Measurements from ENCODE around the gene ZCCHC24. TPM values are rescaled to one million over a fixed set of nuclear protein-coding genes. Genes with fewer than 3 reads are reported as not detected.

The ZCCHC24 gene
- polyA plus RNA-seq, 1 of the 3 experiments (the other 2 are of a cell fraction), result 15.8 TPM

- TF ChIP-seq, protein P1, sequence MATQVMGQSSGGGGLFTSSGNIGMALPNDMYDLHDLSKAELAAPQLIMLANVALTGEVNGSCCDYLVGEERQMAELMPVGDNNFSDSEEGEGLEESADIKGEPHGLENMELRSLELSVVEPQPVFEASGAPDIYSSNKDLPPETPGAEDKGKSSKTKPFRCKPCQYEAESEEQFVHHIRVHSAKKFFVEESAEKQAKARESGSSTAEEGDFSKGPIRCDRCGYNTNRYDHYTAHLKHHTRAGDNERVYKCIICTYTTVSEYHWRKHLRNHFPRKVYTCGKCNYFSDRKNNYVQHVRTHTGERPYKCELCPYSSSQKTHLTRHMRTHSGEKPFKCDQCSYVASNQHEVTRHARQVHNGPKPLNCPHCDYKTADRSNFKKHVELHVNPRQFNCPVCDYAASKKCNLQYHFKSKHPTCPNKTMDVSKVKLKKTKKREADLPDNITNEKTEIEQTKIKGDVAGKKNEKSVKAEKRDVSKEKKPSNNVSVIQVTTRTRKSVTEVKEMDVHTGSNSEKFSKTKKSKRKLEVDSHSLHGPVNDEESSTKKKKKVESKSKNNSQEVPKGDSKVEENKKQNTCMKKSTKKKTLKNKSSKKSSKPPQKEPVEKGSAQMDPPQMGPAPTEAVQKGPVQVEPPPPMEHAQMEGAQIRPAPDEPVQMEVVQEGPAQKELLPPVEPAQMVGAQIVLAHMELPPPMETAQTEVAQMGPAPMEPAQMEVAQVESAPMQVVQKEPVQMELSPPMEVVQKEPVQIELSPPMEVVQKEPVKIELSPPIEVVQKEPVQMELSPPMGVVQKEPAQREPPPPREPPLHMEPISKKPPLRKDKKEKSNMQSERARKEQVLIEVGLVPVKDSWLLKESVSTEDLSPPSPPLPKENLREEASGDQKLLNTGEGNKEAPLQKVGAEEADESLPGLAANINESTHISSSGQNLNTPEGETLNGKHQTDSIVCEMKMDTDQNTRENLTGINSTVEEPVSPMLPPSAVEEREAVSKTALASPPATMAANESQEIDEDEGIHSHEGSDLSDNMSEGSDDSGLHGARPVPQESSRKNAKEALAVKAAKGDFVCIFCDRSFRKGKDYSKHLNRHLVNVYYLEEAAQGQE (IDR thresholded peaks at IDR 0.05; ENCODE audit: low read depth, low read length), result no peak
- TF ChIP-seq ELF1 (IDR thresholded peaks at IDR 0.05), result no peak
- TF ChIP-seq NRF1 (IDR thresholded peaks at IDR 0.05; ENCODE audit: low read depth, low read length), result no peak
- no peak for TF ChIP-seq FOXJ3 (CRISPR knock-in tag; IDR thresholded peaks at IDR 0.05)
- no peak for TF ChIP-seq FOXM1 (IDR thresholded peaks at IDR 0.05; ENCODE audit: low read depth)
- TF ChIP-seq SIN3A (IDR thresholded peaks at IDR 0.05; ENCODE audit: borderline replicate concordance, low read depth, low read length), result peak; percentile 33; the same call in 1 of the 2 replicates
- TF ChIP-seq, protein P2, sequence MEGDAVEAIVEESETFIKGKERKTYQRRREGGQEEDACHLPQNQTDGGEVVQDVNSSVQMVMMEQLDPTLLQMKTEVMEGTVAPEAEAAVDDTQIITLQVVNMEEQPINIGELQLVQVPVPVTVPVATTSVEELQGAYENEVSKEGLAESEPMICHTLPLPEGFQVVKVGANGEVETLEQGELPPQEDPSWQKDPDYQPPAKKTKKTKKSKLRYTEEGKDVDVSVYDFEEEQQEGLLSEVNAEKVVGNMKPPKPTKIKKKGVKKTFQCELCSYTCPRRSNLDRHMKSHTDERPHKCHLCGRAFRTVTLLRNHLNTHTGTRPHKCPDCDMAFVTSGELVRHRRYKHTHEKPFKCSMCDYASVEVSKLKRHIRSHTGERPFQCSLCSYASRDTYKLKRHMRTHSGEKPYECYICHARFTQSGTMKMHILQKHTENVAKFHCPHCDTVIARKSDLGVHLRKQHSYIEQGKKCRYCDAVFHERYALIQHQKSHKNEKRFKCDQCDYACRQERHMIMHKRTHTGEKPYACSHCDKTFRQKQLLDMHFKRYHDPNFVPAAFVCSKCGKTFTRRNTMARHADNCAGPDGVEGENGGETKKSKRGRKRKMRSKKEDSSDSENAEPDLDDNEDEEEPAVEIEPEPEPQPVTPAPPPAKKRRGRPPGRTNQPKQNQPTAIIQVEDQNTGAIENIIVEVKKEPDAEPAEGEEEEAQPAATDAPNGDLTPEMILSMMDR (IDR thresholded peaks at IDR 0.05), result no peak
- TF ChIP-seq SMC3 (IDR thresholded peaks at IDR 0.05; ENCODE audit: low read depth, low read length), result no peak
- no peak for TF ChIP-seq TEAD4 (IDR thresholded peaks at IDR 0.05; ENCODE audit: borderline replicate concordance, insufficient read depth)
- TF ChIP-seq MXI1 (IDR thresholded peaks at IDR 0.05; ENCODE audit: low read depth, low read length), result no peak
- TF ChIP-seq EP300 (IDR thresholded peaks at IDR 0.05; ENCODE audit: borderline replicate concordance in 1 of 2, low read depth in 1 of 2, low read length in 1 of 2), result peak; percentile 39 to 55; a peak in 2 of 4 replicates
- TF ChIP-seq, protein P3, sequence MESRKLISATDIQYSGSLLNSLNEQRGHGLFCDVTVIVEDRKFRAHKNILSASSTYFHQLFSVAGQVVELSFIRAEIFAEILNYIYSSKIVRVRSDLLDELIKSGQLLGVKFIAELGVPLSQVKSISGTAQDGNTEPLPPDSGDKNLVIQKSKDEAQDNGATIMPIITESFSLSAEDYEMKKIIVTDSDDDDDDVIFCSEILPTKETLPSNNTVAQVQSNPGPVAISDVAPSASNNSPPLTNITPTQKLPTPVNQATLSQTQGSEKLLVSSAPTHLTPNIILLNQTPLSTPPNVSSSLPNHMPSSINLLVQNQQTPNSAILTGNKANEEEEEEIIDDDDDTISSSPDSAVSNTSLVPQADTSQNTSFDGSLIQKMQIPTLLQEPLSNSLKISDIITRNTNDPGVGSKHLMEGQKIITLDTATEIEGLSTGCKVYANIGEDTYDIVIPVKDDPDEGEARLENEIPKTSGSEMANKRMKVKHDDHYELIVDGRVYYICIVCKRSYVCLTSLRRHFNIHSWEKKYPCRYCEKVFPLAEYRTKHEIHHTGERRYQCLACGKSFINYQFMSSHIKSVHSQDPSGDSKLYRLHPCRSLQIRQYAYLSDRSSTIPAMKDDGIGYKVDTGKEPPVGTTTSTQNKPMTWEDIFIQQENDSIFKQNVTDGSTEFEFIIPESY (IDR thresholded peaks at IDR 0.05; ENCODE audit: borderline replicate concordance, low read depth), result no peak
- no peak for TF ChIP-seq RXRA (IDR thresholded peaks at IDR 0.05; ENCODE audit: borderline replicate concordance, low read depth)
- no peak for TF ChIP-seq TAF1 (IDR thresholded peaks at IDR 0.05; ENCODE audit: borderline replicate concordance, low read depth, low read length)
- peak; percentile 93 for TF ChIP-seq TCF12 (IDR thresholded peaks at IDR 0.05)
Observed at GRCh38 chr10:79401015-79401921, 44.2 kb downstream of the ZCCHC24 start (continued).

All from SK-N-SH (cell line).